Adrenal gland (tissue), 12 donors: Measurements from ENCODE around the gene STX16. TPM values are rescaled to one million over a fixed set of nuclear protein-coding genes. Genes with fewer than 3 reads are reported as not detected.

Experiments
- DNase-seq, 7 donors: peaks; one replicate each; pipeline ENCODE4 v3.0.0-alpha.2; 2019 to 2020
- H3K27ac ChIP-seq, 5 donors: fragments of 200-600 bp; sonication (generic) in 4 of 5; 1 replicate in 3 of 5; 2 replicates in 2 of 5; pipeline versions ENCODE4 v1.5.1 to v1.8.0; 2016 to 2020; ENCODE audit warnings: mild to moderate bottlenecking in 1 of 5
- H3K27me3 ChIP-seq: fragments of 200-600 bp; 2 replicates; pipeline ENCODE4 v1.8.0; 2021
- H3K36me3 ChIP-seq, 2 donors: fragments of 200-600 bp; replicated peaks in 1 of 2; 1 replicate in 1 of 2; 2 replicates in 1 of 2; pipeline versions ENCODE4 v1.5.1 to v1.8.0; 2018 to 2022
- H3K4me1 ChIP-seq, 2 donors: fragments of 200-600 bp; replicated peaks in 1 of 2; 1 replicate in 1 of 2; 2 replicates in 1 of 2; pipeline versions ENCODE4 v1.5.1 to v1.8.0; 2018 to 2021
- H3K4me3 ChIP-seq, 4 donors: fragments of 200-600 bp; sonication (generic) in 3 of 4; one replicate each; pipeline ENCODE4 v1.5.1; 2016 to 2018
- H3K9me3 ChIP-seq, 3 donors: fragments of 200-600 bp; sonication (generic) in 1 of 3; replicated peaks in 1 of 3; 1 replicate in 2 of 3; 2 replicates in 1 of 3; pipeline versions ENCODE4 v1.5.1 to v1.8.0; 2016 to 2021
- POLR2A ChIP-seq, 2 donors: fragments of 450-650 bp; IDR thresholded peaks; one replicate each; pipeline ENCODE4 v1.6.1; 2017; ENCODE audit warnings: antibody characterized with exemption in 2 of 2, mild to moderate bottlenecking in 2 of 2, moderate library complexity in 1 of 2
- WGBS, 4 donors: extraction: QIAGEN DNeasy Blood & Tissue Kit in 2 of 4; methylation state at CpG; one replicate each; pipeline versions ENCODE4 v1.1.5 to v1.1.7; 2013 to 2017; 5-methylcytosine and 5-hydroxymethylcytosine counted together
- intact Hi-C, 2 donors: fragments of 100-400 bp; cut with DNase I; formaldehyde crosslinking; loops; one replicate each; pipeline versions ENCODE4 v1.14.1 to v1.15.0; 2022 to 2023
- polyA plus RNA-seq, 3 donors: library from polyadenylated mRNA; stranded (reverse); fragments of 200-250 nt in 2 of 3; fragments of 350-450 nt in 1 of 3; fragmentation: Illumina TruSeq in 1 of 3; extraction: RNeasy Lipid Tissue Mini Kit (QIAGEN cat#74804) in 1 of 3; gene quantifications; one replicate each; pipeline ENCODE4 v1.2.3, GENCODE V29; 2013 to 2014
- total RNA-seq, 9 donors: library from RNA; depleted of rRNA in 4 of 9; stranded (reverse); fragments of >200 nt in 4 of 9; fragments of 120-200 nt in 1 of 9; fragmentation: NEBNext Ultra II Directional in 1 of 9; extraction: Animal tissue kit (Norgen Biotek cat#: 25700) in 1 of 9; gene quantifications; one replicate each; pipeline versions ENCODE4 v1.1.0 to v1.2.4, GENCODE V29; 2013 to 2023
- TF ChIP-seq, protein P1 (sequence below), 6 experiments: fragments of 450-650 bp in 4 of 6; fragments of 200-600 bp in 2 of 6; sonication (generic) in 1 of 6; IDR thresholded peaks; 1 replicate in 5 of 6; 2 replicates in 1 of 6; pipeline versions ENCODE4 v1.5.1 to v1.8.0; 2016 to 2021; ENCODE audit warnings: antibody characterized with exemption in 6 of 6, mild to moderate bottlenecking in 2 of 6, moderate library complexity in 1 of 6
- donor health status: healthy with polysubstance abuse.
- donor health status: Bipolar disorder and iron deficiency.
- donor health status: DM: yes; HTN: yes; CAD: no.
- donor health status: DM: no; HTN: no; CAD: no.
- donor health status: DM: no; HTN: no; CAD: no.
- donor health status: DM: yes; HTN: yes; CAD: no.

STX16 gene
- total and polyA plus RNA-seq, 12 donors, result 29.3 to 134 (median 43.6) TPM

- Histone ChIP-seq H3K4me1 (no peaks in the 10 kb centered on the region), H3K9me3 (no peaks in the 10 kb centered on the region), H3K27ac (no peak overlapping the region), H3K4me3 (no peak overlapping the region), H3K27me3 (no peaks in the 10 kb centered on the region), H3K36me3 (no peaks in the 10 kb centered on the region)
- intact Hi-C loops, result no loop called here
- TF ChIP-seq, protein P1, sequence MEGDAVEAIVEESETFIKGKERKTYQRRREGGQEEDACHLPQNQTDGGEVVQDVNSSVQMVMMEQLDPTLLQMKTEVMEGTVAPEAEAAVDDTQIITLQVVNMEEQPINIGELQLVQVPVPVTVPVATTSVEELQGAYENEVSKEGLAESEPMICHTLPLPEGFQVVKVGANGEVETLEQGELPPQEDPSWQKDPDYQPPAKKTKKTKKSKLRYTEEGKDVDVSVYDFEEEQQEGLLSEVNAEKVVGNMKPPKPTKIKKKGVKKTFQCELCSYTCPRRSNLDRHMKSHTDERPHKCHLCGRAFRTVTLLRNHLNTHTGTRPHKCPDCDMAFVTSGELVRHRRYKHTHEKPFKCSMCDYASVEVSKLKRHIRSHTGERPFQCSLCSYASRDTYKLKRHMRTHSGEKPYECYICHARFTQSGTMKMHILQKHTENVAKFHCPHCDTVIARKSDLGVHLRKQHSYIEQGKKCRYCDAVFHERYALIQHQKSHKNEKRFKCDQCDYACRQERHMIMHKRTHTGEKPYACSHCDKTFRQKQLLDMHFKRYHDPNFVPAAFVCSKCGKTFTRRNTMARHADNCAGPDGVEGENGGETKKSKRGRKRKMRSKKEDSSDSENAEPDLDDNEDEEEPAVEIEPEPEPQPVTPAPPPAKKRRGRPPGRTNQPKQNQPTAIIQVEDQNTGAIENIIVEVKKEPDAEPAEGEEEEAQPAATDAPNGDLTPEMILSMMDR (IDR thresholded peaks at IDR 0.05), result no peak
- peak in 1 of 7 donors; percentile 1 for DNase-seq
- 84 to 93% (median 90%) methylated on average over 9 to 10 of the region's 10 CpGs for WGBS, 4 donors
These were observed 14.6 kb upstream of the STX16 start for GRCh38 chr20:58636396-58636982.

- Histone ChIP-seq H3K4me1 (no peaks in the 10 kb centered on the region), H3K27ac (no peak overlapping the region), H3K36me3 (no peaks in the 10 kb centered on the region), H3K27me3 (no peaks in the 10 kb centered on the region), H3K9me3 (no peaks in the 10 kb centered on the region), H3K4me3 (no peak overlapping the region)
- TF ChIP-seq, protein P1 (IDR thresholded peaks at IDR 0.05), result no peak
- no peak for TF ChIP-seq POLR2A (IDR thresholded peaks at IDR 0.05)
- intact Hi-C loops, result no loop called here
- DNase-seq, result no peak
- WGBS, 4 donors, result 77 to 85% (median 80%) methylated on average over 6 to 8 of the region's 8 CpGs
These were observed 14.1 kb upstream of the STX16 start for GRCh38 chr20:58636983-58637421.

DNA sequence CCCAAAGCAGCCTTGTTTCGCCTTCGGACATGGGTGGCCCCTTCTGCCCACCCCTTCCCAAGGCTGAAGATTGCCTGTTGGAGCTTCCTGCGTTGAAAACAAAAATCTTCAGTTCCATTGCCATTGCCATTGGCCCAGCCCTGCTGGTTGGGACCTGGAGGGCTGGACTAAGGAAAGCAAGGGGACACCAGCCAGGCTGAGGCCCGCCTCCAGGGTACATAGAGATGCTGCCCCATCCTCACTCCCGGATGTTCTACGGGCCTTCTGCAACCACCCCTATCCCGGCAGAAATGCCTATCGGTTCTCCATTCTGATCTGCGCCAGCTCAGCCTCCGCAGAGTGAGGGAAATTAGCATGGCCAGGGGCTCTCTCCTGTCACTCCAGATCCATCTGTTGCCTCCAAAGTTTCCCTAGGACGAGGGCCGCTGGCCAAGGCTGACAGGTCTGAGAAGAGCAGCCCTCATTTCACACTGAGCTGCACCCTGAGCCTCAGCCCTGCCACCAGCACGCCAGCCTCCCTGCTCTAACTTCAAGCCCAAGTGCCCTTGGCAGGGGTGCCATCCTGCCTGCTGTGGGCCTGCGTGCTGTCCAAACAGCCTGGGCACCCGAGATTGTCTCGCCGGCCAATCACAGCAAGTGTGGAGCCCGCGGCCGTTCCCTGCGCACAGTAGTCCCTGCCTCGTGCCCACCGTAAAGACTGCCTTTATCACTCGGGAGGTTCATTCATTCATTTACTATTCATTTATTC lies 13.4 kb upstream of the STX16 start:
- DNase-seq, result peak in 1 of 7 donors; percentile 2
- WGBS, 4 donors, result 87 to 94% (median 90%) methylated on average over 19 to 24 of the region's 24 CpGs
- intact Hi-C loops, result no loop called here
- Histone ChIP-seq H3K4me3 (no peak overlapping the region), H3K9me3 (no peaks in the 10 kb centered on the region), H3K27me3 (no peaks in the 10 kb centered on the region), H3K36me3 (no peaks in the 10 kb centered on the region), H3K4me1 (no peaks in the 10 kb centered on the region), H3K27ac (no peak overlapping the region)
- TF ChIP-seq POLR2A (IDR thresholded peaks at IDR 0.05), result no peak
- TF ChIP-seq, protein P1 (IDR thresholded peaks at IDR 0.05), result no peak

- WGBS, 4 donors, result 69 to 83% (median 80%) methylated on average over 6 to 7 of the region's 7 CpGs
- Histone ChIP-seq H3K27ac (no peak overlapping the region), H3K4me3 (no peak overlapping the region), H3K9me3 (no peaks in the 10 kb centered on the region), H3K36me3 (no peaks in the 10 kb centered on the region), H3K27me3 (no peaks in the 10 kb centered on the region), H3K4me1 (no peaks in the 10 kb centered on the region)
- peak in 2 of 7 donors; percentile 3 to 8 for DNase-seq
- intact Hi-C loops, result no loop called here
- TF ChIP-seq, protein P1 (IDR thresholded peaks at IDR 0.05), result no peak
- TF ChIP-seq POLR2A (IDR thresholded peaks at IDR 0.05), result no peak
These were observed 12.5 kb upstream of the STX16 start for GRCh38 chr20:58638467-58639181.
